ENCODE measurements around the gene FBXO44.

FBXO44 gene

DNA sequence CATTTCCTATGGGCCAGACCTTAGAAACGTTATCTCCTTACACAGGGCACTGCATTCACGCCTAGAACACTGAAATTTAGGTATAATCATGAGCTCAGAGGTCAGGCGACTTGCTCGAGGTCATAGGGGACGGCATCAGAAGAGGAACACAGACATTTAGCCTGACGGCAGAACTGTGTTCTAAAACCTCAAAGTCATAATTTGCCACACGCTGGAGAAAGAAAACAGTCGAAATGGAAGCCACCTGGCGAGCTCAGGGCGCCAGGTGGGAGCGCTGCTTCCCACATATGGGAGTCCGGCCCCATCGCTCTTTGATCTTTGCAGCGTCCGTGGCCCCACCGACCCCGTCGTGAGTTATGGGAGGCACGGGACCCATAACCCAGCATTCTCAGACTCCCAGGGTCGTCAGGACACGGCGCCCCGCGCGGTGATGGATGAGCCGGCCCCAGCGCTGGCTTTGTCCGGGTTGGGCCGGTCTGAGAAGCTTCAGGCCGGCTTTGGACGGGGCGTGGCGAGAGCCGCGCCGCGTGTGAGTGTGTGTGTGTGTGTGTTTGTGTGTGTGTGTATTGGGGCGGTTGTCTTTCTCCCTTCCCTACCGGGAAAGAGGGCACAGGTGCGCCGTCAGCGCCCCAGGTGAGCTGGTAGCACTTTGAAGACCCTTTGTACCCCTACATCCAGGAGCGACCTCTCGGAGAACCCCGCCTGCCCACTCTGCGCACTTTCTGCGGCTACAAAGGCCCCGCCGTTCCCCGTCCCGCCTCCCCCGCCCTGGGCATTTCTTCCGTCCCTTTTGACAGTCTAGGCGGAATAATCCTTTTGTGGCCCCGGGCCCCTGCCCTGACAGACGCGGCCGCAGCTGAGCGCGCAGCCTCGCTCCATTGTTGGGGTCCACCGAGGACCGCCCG, 36.0 kb downstream of the FBXO44 start:
- DNase-seq (ENCODE audit: low read depth) = no peak

DNA sequence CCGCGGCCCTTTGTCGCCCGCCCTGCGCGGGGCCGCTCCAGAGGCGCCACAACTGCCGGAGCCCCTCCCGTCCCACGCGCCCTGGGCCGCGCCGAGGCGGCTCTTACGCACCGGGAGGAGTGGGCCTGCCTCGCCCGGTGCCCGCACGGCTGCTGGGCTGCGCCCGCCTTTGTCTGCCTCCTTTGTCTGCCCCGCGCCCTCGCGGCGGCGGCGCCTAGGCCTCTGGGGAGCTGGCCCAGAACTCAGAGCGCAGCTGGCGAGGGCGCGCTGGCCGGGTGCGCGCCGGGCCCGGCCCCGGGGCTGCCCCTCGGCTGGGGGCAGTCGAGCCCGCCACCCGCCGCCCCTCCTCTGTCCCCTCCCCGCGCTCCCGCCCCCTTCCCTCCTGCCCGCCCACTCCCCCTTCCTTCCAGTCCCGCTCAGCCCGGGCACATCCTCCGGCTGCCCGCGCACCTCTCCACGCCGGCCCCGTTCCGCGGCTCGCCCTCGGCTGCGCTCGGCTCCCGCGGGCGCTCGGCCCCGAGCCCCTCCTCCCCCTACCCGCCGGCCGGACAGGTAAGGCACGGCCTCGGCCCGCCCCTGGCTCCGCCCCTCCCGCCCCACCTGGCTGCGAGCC, 36.7 kb downstream of the FBXO44 start, which contains the start of gene DRAXIN:
Gene DRAXIN, plus strand, starts transcription at position 409 of the 613 bp plus-strand sequence. CDS start 14,549 bp downstream, outside the sequence.
- no peak for DNase-seq (ENCODE audit: low read depth)

DNA sequence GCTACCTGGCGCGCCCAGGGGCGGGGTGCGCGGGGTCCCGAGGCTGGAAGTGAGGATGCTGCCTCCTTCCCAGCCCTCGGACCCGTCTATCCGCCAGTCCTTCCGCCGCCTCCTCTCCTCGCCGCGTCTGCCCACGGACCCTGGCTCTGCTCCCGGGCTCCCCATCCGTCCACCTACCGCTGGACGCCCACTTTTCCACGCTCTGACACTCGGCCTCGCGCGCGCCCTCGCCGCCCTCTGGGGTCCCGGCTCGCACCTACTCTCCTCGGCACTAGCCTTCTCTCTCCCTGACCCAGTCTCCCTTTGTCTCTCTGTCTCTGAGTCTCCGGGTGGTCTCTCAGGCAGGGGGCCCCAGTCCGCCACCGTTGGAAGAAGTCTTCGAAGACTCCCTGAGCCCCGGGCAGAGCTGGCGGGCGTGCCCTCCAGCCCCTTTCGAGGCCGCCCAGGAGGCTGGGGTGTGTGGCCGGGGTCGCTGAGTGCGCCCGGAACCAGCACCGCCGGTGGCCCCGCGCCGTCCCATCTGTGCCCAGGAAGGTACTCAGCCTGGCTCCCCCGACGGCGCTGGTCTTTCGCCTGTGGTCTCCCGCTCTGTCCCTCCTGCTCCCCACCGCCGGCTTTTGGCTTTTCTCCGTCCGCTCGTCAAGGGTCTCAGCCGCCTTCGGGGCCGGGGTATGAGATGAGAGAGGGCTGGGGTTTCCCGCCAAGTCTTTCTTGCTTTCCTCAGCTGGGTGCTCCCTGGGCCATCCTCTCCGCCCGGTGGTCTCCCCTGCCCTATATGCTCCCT, 37.4 kb downstream of the FBXO44 start:
- no peak for DNase-seq (ENCODE audit: low read depth)

DNA sequence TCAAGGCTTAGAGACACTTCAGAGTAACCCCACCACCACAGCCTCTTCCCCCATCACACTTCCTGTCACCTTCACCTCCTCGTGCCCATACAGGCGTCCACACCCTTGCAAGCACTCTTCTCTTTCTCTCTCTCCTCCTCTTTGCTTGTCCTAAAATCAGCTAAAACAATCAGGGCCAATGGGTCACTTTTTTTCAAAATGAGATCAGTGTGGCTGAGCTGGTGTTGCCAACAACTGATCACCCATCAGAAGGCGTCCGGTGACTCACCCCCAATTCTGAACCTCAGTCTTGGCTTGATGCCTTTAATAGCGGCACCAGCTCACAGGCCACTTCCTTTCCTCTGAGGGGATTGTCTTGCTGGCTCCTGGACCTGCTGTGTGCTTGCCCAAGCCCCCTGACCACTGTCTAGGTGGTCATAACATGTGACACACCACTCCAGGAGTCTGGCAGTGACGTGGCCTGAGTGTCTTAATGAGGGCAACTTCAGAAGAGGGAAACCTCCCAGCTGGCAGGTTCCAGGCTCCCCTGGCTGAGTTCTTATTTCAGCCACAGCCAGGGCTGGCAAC, 38.4 kb downstream of the FBXO44 start:
- DNase-seq (ENCODE audit: low read depth) = no peak

DNA sequence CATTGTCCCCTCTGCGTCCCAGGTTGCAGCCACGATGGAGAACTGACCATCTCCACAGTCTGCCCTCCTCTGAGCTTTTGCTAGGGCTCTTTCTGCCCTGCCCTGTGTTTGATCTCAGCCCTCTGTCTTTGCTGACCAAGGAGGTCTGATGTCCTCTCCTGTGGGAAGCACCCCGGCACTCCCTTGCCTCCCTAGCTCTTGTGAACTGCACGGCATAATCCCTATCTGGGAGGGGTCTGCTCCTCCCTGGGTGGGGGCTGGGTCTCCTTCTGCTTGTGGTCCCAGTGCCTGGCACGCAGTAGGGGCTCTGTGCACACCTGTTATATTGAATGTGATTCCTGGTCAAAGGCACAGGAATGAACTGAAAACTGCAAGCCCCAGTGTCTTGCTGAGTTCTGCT, 39.2 kb downstream of the FBXO44 start:
- no peak for DNase-seq (ENCODE audit: low read depth)

DNA sequence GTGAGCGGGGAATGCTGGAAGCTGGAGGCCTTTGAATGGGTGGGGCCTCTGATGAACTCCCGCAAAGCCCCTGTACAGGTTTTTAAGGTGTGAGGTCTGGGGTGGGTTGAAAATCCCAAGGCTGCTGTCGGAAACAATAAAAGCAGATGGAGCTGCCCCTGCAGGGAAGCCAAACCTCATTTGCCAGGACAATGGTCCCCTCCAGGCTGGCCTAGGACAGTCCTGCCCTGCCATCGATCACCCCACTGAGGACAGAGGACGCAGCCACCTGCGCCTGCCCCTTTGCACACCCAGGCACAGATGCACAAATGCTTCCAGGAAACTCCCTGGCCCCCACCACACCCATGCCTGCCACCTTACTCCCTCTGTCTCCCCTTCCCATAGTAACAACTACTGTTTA, 41.2 kb downstream of the FBXO44 start:
- DNase-seq (ENCODE audit: low read depth) = no peak

DNA sequence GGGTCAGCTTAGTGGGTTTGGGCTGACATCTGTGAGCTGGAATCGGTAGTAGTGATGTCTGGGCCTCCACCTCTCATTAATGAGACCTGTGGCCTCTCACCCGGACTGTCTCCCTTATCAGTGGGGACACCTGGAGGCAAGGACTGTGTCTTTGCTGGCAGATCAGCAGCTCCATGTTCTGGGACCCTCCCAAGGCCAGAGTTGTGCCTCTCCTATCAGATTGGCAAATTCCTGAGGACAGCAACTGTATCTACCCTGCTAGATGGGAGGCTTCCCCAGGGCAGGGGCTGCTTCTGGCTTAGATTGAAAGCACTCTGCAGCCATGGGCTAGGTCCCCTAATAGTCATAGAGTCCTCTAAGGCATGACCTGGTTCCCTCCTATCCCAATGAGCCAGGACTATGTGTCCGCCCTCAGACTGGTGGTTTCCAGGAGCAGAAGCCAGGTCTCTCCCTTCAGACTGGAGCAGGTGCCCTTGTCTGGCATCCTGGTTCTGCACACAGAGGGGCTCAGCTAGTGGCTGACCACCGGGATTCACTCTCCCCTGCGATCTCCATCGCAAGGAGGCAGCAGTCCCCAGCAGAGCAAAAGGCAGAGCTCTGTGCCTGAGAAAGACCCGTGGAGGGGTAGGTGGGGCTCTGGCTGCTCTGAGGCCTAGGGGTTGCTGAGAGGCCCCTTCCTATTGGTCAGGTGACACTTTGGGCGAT, 42.7 kb downstream of the FBXO44 start:
- DNase-seq (ENCODE audit: low read depth) = no peak

DNA sequence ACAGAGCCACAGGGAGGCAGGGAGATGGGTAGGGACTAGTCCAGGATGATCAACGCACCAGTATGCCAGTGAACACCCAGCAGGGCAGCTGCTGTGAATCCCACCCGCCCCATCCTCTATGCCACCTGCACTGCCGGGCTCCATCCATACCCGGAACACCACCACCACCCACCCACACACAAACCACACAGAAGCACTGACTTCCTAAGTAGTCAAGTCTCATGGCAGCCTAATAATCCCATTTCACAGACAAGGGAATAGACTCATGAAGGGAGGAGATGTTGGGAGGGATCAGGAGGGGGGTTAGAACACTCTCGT, 43.2 kb downstream of the FBXO44 start:
- no peak for DNase-seq (ENCODE audit: low read depth)

DNA sequence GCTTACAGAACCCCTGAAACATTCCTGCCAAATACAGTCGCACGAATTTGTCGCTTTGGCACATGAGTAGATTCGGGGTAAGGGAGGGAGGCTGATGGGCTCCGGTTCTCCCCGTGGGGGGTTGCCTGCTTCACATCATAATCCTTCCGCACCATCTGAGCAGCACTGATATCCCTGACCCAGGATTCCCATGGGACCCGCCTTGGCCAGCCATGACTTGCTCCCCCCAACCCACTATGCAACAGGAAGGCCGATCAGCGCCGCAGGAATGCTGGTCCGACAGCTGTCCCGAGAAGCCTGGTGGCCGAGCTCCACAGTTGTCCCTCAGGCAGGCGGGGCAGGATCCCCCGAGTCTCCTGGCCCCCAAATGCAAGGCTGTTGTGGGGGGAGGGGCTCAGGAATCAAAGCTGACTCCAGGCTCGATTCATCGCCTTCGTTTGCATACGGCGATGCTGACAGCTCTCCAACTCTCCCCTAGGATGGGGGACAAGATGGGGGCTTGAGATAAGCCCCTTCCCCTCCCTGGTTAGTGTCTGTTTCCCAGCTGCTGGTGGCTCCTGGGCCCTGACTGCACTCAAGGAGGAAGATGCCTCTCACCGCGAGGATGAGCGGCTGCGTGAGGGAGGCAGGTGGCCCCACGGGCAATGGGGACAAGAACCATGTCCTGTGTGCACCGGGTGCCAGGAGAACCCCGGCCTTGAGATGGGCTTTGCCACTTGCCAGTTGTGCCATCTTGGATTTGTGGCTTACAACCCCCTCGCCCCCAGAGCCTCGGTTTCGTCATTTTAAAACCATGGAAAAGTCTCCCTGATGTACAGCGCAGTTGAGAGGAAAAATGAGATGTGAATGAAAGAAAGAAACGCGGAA, 46.2 kb downstream of the FBXO44 start:
- no peak for DNase-seq (ENCODE audit: low read depth)

DNA sequence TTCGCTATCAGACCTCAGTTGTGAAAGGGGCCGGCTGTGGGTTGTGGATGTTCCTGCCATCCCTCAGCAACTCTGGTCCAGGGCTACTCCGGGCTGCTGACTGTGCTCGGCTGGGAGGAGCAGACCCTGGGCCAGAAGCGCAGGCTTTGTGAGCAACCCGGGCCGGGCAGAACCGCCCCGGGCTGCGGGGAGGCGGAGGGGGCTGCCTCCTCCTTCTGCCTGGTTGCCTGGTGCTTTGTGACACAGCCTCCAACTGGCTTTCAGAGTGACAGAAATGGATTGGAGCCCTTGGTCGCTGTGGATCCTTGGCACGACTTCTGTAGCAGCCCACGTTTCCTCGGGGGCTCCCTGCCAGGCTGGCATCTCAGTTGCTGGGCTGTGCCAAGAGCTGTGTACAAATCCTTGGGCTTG, 46.9 kb downstream of the FBXO44 start:
- no peak for DNase-seq (ENCODE audit: low read depth)

DNA sequence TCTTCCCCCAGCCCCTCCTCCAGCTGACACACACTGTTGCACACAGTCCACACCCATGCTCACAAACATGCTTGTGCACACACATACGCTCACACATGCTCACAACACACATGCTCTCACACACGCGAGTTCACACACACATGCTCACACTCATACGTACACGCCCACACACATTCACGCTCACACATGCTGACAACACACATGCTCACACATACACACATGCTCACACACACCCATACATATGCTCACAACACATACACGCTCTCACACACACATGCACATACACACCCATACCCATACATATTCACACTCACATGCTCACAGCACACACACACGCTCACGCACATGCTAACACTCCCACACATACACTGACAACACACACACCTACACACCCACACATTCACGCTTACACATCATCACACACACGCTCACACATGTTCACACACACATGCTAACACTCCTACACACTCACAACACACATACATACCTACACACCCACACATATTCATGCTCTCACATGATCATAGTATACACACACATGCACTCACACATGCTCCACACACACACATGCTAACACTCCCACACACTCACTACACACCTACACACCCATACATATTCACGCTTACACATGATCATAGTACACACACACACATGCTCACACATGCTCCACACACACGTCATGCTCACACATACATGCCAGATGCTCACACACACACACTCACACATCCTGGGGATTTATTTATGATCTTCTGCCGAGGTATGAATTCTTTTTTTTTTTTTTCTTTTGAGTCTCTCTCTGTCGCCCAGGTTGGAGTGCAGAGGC, 47.5 kb downstream of the FBXO44 start:
- no peak for DNase-seq (ENCODE audit: low read depth)

DNA sequence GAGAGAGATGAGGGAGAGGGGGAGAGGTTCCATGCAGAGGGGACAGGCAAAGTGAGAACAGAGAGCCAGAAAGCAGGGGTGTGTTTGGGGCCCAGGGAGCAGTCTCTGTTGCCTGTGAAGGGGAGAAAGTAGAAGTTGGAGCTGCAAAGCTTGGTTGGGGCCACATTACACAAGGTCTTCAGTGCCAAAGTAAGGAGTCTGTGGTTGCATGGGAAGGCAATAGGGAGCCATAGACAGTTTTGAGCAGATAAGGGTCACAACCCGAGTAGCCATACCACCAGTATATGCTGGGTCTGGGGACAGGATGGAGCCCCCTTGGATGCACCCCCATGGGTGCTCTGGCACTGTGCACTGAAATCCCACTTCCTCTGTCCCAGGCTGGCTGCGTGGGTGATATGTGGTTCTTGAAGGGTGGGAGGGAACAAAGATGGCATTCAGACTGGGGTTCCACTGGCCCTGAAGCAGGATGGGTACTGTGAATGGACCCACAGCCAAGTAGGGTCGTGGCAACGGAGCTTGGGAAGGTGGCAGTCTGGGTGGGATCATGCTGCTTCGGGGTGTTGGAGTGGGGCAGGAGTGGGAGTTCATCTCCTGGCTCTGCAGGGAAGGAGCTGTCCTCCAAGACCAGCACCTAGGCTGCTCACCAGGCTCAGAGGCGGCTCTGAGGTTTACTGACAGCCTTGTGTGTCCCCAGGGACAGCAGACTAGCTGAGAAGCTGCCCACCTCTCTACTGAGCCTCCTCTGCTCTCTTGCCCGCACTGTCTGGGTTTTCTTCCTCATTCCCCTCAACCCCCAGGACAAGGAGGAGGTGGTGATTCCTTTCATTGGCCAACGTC, 48.9 kb downstream of the FBXO44 start:
- DNase-seq (ENCODE audit: low read depth) = no peak

DNA sequence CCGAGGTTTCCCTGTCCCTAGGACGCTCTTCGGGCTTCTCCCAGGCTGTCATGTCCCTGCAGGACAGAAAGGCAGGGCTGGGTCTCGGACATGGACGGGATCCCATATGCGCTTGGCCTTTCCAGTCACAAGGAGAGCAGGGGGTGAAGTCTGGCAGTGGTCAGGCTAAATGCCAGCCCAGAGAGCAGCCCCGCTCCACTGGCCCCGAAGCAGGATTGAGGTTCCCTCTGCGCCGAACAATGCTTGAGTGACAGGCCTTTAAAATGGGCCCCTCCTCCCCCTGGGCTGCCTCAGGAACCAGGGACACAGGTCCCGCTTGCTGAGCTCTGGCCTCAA, 49.5 kb downstream of the FBXO44 start:
- no peak for DNase-seq (ENCODE audit: low read depth)

DNA sequence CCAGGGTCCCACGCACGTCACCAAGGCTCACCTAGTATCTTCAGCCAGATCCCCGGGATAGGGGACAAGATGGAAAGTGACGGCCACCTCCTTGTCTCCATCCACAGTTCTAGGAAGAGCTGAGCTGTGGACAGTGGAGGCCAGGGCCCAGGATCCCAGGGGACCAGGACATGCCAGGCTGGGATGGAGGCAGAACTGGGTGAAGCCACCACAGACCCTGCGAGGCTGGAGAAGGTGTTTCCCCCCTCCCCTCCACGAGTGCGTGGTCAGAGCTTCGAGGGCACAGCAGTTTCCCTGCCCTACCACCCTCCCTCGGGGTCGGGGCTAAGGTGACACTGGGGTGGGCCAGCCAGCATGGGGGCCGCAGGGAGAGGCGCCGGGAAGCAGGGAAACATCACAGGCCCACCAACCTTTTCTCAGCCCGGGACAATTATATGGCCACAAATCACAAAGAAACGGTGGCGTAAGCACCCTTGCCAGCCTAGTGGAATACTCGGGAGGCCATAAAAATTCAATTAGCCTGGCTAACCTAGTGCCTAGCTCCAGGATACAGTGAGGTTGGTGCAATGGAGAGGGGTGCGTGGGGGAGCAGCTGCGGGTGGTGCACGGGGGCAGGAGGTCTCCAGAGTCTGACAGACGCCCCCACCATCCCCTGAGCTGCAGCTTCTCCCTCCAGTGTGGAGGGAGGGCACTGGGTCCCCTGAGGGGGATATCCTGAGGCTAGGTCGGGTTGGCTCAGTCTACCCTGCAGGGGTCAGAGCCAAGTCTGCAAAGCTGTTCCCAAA, 50.2 kb downstream of the FBXO44 start:
- no peak for DNase-seq (ENCODE audit: low read depth)

DNA sequence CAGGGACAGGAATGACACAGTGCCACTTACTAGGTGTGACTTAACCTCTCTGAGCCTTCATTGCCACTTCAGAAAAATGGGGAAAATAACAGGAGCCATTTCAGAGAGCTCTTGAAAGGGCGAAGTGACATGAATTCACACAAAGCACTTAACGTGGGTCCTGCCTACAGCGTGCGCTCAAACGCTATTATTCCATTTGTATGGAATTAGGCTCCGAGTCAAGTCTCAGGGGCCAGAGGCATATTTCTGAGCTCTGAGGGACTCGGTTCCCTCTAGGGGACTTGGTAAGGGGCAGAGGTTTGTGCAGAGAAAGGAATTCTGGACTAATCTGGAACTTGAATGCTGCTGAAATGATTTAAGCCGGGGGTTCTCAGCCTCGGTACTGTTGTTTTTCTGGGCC, 50.9 kb downstream of the FBXO44 start:
- no peak for DNase-seq (ENCODE audit: low read depth)

DNA sequence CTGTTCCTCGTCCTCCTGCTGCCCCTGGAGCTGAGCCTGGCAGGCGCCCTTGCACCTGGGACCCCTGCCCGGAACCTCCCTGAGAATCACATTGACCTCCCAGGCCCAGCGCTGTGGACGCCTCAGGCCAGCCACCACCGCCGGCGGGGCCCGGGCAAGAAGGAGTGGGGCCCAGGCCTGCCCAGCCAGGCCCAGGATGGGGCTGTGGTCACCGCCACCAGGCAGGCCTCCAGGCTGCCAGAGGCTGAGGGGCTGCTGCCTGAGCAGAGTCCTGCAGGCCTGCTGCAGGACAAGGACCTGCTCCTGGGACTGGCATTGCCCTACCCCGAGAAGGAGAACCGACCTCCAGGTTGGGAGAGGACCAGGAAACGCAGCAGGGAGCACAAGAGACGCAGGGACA, 51.6 kb downstream of the FBXO44 start:
- DNase-seq (ENCODE audit: low read depth) = no peak

DNA sequence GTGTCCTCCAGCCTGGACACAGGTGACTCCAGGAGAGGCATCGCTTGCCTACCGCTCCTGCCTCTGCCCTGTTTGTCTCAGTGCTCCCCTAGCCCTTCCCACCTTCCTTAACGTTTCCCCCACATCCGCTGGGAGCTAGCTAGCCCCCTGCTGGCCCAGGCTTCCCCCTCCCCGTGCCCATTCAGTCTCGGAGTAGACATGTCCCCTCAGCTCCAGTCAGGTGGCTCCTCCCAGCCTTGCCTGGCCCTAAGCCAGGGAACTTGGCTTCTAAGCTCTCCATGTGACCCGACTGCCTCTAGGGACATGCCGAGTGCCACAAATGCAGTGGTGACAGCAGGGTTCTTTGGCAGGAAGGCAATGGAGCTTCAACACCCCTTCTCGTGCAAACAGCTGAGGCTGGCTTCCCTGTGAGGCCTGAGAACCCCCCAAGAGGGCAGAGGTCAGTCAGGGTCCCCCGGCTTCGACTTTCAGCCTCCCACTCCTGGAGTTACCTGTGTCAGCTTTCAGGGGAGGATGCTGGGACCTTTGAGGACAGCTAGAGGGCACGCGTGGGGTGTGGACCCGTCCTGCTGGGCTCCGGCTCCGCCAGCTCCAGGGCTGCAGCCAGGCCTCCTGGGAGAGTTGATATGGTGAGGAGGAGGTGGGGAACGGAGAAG, 53.1 kb downstream of the FBXO44 start:
- DNase-seq (ENCODE audit: low read depth) = no peak

All from activated T-helper 1 cell treated with Interleukin-2 at 50 U/mL for 16 hours (primary cell).